Fibroblast of mammary gland (primary cell): ENCODE measurements around the gene SLC1A1.
A peak's percentile ranks its signal among the peaks of the same experiment; 100 is the strongest.

Source experiments
- DNase-seq: peaks from one replicate; pipeline ENCODE4 v3.0.0-alpha.2; 2010; ENCODE audit warnings: low read depth
- H3K4me3 ChIP-seq: 2 replicates; pipeline ENCODE4 v1.5.1; 2011; ENCODE audit warnings: low read depth, mild to moderate bottlenecking, low read length, moderate library complexity; ENCODE audit not compliant: control insufficient read depth
- TF ChIP-seq, protein P1 (sequence below): conservative IDR thresholded peaks from 2 replicates; pipeline ENCODE4 v1.5.1; 2011; ENCODE audit warnings: low read depth, low read length, inconsistent platforms; ENCODE audit not compliant: control insufficient read depth, insufficient read depth

Gene SLC1A1

DNA sequence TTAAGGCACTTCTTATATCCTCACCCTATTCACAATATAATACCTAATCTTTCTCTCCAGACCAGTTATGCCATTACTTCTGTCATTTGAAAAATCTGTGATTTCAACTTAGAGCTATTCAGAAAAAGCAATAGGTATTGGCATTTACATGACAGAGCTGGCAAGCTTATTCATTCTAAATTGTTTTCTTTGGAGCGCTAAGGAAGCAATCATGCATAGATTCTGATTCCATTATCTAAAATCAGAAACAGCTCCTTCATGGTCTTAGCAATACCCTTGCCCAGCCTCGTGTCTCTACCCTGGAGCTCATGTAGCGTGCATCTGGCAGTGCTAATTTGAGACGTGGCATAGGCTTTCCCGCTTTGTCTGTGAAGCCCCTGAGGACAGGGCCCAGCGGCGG, 4.5 kb downstream of the SLC1A1 start:
- DNase-seq = no peak
- TF ChIP-seq, protein P1, sequence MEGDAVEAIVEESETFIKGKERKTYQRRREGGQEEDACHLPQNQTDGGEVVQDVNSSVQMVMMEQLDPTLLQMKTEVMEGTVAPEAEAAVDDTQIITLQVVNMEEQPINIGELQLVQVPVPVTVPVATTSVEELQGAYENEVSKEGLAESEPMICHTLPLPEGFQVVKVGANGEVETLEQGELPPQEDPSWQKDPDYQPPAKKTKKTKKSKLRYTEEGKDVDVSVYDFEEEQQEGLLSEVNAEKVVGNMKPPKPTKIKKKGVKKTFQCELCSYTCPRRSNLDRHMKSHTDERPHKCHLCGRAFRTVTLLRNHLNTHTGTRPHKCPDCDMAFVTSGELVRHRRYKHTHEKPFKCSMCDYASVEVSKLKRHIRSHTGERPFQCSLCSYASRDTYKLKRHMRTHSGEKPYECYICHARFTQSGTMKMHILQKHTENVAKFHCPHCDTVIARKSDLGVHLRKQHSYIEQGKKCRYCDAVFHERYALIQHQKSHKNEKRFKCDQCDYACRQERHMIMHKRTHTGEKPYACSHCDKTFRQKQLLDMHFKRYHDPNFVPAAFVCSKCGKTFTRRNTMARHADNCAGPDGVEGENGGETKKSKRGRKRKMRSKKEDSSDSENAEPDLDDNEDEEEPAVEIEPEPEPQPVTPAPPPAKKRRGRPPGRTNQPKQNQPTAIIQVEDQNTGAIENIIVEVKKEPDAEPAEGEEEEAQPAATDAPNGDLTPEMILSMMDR = no peak
- H3K4me3 ChIP-seq = no peak overlapping the region

DNA sequence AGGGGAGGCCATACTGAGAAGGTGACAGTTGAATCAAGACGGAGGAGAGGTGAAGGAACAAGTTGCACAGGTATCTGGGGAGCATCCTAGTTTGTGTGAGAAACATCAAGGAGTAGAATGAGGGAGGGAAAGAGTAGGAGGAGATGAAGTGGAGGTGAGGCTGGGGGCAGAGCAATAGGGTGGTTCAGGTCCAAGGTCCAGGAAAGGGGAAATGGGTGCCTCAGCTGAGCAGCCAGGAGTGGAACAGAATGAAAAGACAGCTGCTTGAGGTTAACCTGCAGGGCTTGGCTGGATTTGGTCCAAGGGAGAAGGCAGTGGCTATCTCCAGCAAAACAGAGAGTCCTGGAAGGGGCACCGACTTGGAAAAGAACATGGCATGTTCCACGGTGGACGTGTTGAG, 5.3 kb downstream of the SLC1A1 start:
- DNase-seq = no peak
- H3K4me3 ChIP-seq = no peak overlapping the region
- TF ChIP-seq, protein P1 = no peak

DNA sequence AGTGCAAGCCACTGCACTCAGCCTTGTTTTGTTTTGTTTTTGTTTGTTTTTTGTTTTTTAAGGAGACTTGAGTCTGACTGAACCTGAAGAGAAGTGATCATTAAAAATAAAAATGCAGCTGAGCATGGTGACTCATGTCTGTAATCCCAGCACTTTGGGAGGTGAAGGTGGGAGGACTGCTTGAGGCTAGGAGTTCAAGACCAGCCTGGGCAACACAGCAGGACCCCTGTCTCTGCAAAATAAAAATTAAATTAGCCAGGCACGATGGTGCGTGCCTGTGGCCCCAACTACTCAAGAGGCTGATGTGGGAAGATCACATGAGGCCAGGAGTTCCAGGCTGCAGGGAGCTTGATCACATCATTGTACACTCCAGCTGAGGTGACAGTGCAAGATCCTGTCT, 6.2 kb downstream of the SLC1A1 start:
- no peak for DNase-seq
- TF ChIP-seq, protein P1 = no peak
- no peak overlapping the region for H3K4me3 ChIP-seq

DNA sequence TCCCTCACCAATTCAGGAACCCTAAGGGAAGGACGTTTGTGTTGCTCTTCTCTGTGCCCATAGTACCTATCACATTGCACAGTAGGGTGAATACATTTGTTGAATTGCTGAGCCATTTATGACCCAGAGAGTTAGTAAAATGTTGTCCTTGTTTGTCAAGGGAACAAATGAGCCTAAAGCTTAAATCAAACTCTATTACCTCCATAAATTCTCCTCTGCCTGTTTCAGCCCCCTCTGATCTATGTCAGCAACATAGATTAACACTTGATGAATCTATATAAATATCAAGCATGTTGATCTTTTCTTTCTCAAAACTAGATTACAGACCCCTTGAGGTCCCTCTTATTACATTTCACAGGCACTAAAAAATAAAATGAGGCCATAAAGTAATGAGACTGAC, 7.1 kb downstream of the SLC1A1 start:
- no peak overlapping the region for H3K4me3 ChIP-seq
- DNase-seq = no peak
- TF ChIP-seq, protein P1 = no peak

DNA sequence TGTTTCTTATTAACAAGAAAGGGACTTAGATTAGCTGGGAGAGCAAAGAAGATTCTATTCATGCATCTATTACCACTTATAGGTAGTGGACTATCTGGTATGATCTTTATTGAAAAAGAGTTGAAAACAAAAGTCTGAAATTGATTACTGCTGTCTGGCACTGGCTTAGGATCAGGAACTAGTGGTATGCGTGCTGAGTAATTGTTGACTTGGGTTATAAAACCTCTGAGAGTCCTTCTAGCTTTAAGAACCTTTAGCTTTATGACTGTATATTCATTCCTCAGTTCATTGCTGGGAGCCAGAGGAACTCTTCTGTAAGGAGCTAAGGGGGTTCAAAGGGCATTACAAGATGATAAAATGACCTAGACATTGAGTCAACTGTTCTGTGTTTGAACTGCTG, 7.6 kb downstream of the SLC1A1 start:
- DNase-seq = peak; percentile 81
- TF ChIP-seq, protein P1 = no peak
- H3K4me3 ChIP-seq = no peak overlapping the region

GRCh38 chr9:4499917-4500316, 9.6 kb downstream of the SLC1A1 start:
- TF ChIP-seq, protein P1 = no peak
- no peak overlapping the region for H3K4me3 ChIP-seq
- no peak for DNase-seq

DNA sequence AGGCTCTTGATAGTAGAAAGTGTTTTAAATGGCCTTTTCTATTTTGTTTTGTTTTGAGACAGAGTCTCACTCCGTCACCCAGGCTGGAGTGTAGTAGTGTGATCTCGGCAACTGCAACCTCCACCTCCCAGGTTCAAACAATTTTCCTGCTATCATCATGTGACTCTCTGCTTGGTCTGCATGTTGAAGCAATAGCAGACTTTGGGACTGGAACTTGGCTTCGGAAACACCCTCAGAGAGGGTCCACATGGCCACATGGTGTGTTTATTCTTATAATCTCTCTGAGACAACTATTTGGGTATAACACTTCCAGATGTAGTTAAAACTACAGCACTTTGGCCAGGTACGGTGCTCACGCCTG, 10.9 kb downstream of the SLC1A1 start:
- no peak overlapping the region for H3K4me3 ChIP-seq
- DNase-seq = no peak
- TF ChIP-seq, protein P1 = no peak
